OCI-LY7 (cell line): Measurements from ENCODE around the gene SLC45A1. TPM values are rescaled to one million over a fixed set of nuclear protein-coding genes. Genes with fewer than 3 reads are reported as not detected.

ENCODE experiments used
- Bru-seq: library from RNA; stranded (reverse); fragments of 400-500 nt; gene quantifications from one replicate; lab custom pipeline; 2021; lab: Mats Ljungman, UMichigan
- BruChase-seq, 2 experiments: library from RNA; stranded (reverse); fragments of 400-500 nt; gene quantifications; one replicate each; lab custom pipeline; 2021; lab: Mats Ljungman, UMichigan
- BruUV-seq: library from RNA; stranded (reverse); fragments of 400-500 nt; replicated peaks from 2 replicates; lab custom pipeline; 2021; lab: Mats Ljungman, UMichigan
- CTCF ChIA-PET: fragments of 300-600 bp; sonication (Branson Sonifier 250); formaldehyde crosslinking; loops from one replicate; lab custom pipeline; 2022; ENCODE audit warnings: antibody characterized with exemption; ENCODE audit not compliant: unreplicated experiment; lab: Charles Lee
- POLR2A ChIA-PET: fragments of 300-600 bp; sonication (Branson Sonifier 250); formaldehyde crosslinking; loops from one replicate; lab custom pipeline; 2022; ENCODE audit warnings: antibody characterized with exemption; lab: Charles Lee
- DNase-seq: peaks from one replicate; pipeline ENCODE4 v3.0.0-alpha.2; 2015; ENCODE audit warnings: low spot score
- H2AFZ ChIP-seq: fragments of 200-600 bp; sonication (generic), shearing (Covaris generic); 2 replicates; pipeline ENCODE4 v1.6.1; 2014; ENCODE audit warnings: mild to moderate bottlenecking, antibody characterized with exemption, low read length, moderate library complexity
- H3K27ac ChIP-seq: fragments of 200-600 bp; sonication (generic); 2 replicates; pipeline ENCODE4 v1.5.1; 2014; ENCODE audit warnings: mixed run types, low read depth, mild to moderate bottlenecking, moderate library complexity, low read length, inconsistent platforms; ENCODE audit not compliant: poor library complexity, severe bottlenecking
- H3K36me3 ChIP-seq: fragments of 200-600 bp; sonication (generic); 2 replicates; pipeline ENCODE4 v1.6.1; 2014; ENCODE audit warnings: mild to moderate bottlenecking, antibody characterized with exemption, low read length, moderate library complexity, mixed read lengths; ENCODE audit not compliant: insufficient read depth
- H3K4me1 ChIP-seq: fragments of 200-600 bp; sonication (generic); 2 replicates; pipeline ENCODE4 v1.5.1; 2014; ENCODE audit warnings: mild to moderate bottlenecking, low read length; ENCODE audit not compliant: insufficient read depth, poor library complexity, severe bottlenecking
- H3K4me2 ChIP-seq: fragments of 200-600 bp; sonication (generic); 2 replicates; pipeline ENCODE4 v1.6.1; 2014; ENCODE audit warnings: mild to moderate bottlenecking, low read length
- H3K4me3 ChIP-seq: fragments of 200-600 bp; sonication (generic); 2 replicates; pipeline ENCODE4 v1.5.1; 2014; ENCODE audit warnings: mild to moderate bottlenecking, low read depth, low read length; ENCODE audit not compliant: poor library complexity, severe bottlenecking
- H3K79me2 ChIP-seq: fragments of 200-600 bp; sonication (generic); 2 replicates; pipeline ENCODE4 v1.6.1; 2016; ENCODE audit warnings: low read depth, mild to moderate bottlenecking, low read length, moderate library complexity, mixed read lengths; ENCODE audit not compliant: insufficient read depth
- H3K9me2 ChIP-seq: fragments of 200-600 bp; sonication (generic); 2 replicates; pipeline ENCODE4 v1.6.1; 2016; ENCODE audit warnings: mild to moderate bottlenecking, low read length, mixed read lengths; ENCODE audit not compliant: insufficient read depth
- H3K9me3 ChIP-seq: fragments of 200-600 bp; sonication (generic); 2 replicates; pipeline ENCODE4 v1.6.1; 2014; ENCODE audit warnings: mild to moderate bottlenecking, mixed run types, low read length, mixed read lengths
- H4K20me1 ChIP-seq: fragments of 200-600 bp; sonication (generic); 2 replicates; pipeline ENCODE4 v1.6.1; 2014; ENCODE audit warnings: mild to moderate bottlenecking, antibody characterized with exemption, low read length, moderate library complexity, mixed read lengths; ENCODE audit not compliant: insufficient read depth
- CTCF ChIP-seq: fragments of 200-600 bp; sonication (generic); conservative IDR thresholded peaks from 2 replicates; pipeline ENCODE4 v1.5.1; 2014; ENCODE audit warnings: mild to moderate bottlenecking, antibody characterized with exemption, low read length, moderate library complexity, mixed read lengths
- EZH2phosphoT487 ChIP-seq: fragments of 200-600 bp; sonication (generic); IDR thresholded peaks from 2 replicates; pipeline ENCODE4 v1.6.1; 2018; ENCODE audit warnings: low read depth, borderline replicate concordance, mild to moderate bottlenecking, mixed run types, antibody characterized with exemption, low read length, moderate library complexity, mixed read lengths
- intact Hi-C: fragments of 100-400 bp; cut with micrococcal nuclease; formaldehyde crosslinking; loops from one replicate; pipeline ENCODE4 v1.10.0; 2022; ENCODE audit not compliant: unreplicated experiment
- long read RNA-seq: library from polyadenylated mRNA; stranded (forward); transcript quantifications from one replicate; pipeline ENCODE4 v2.0.0, GENCODE V29; 2022
- total RNA-seq, 2 experiments: library from RNA; depleted of rRNA in 1 of 2; stranded (reverse); fragments of >200 nt in 1 of 2; shearing (Covaris generic) in 1 of 2; gene quantifications; 2 replicates each; pipeline ENCODE4 v1.2.3, GENCODE V29; 2014 to 2022

Gene SLC45A1
- total RNA-seq (2014; rRNA removed; shearing (Covaris generic)) (not detected in 2 replicates), total RNA-seq (2022) (not detected in 2 replicates), Bru-seq, nascent RNA (not detected), BruChase-seq, experiment 1, labeled RNA remaining after a 6-hour chase (not detected), BruChase-seq, experiment 2, labeled RNA remaining after a 2-hour chase (not detected)
- long read RNA-seq: 0 reads

- intact Hi-C loops: no loop called here
Measured at GRCh38 chr1:8317647-8318381, at the start of gene SLC45A1. Gene SLC45A1 (plus strand): TSS chr1:8318114. CDS start chr1:8324330, 6,216 bp downstream.

GRCh38 chr1:8273036-8273435, 44.9 kb upstream of the SLC45A1 start:
- Histone ChIP-seq H3K4me1 (no peaks in the 10 kb centered on the region), H3K9me3 (no peaks in the 10 kb centered on the region), H3K27ac (no peak overlapping the region), H3K79me2 (no peaks in the 10 kb centered on the region), H3K36me3 (no peaks in the 10 kb centered on the region), H3K4me2 (no peak overlapping the region), H4K20me1 (no peaks in the 10 kb centered on the region), H3K4me3 (no peak overlapping the region), H3K9me2 (no peaks in the 10 kb centered on the region), H2AFZ (no peak overlapping the region)
- intact Hi-C loops: no loop called here
- ChIA-PET POLR2A (interaction anchor here (0.6 kb wide), 1 partner anchor 535 kb away, joined by 4 read pairs; no protein-coding TSS in a partner anchor), CTCF (no interaction called here)
- no TSS peak for BruUV-seq
- DNase-seq: no peak
- TF ChIP-seq CTCF (no peak), EZH2phosphoT487 (no peak)

More at GRCh38 chr1:8317647-8318381, at the start of gene SLC45A1:
- H3K27ac ChIP-seq: no peak within 1 kb of the TSS
- no peaks in the 10 kb centered on the region for H3K36me3 ChIP-seq
- peak within 1 kb of the TSS; percentile 64 for H2AFZ ChIP-seq
- H3K4me2 ChIP-seq: peak within 1 kb of the TSS; percentile 69
- ChIA-PET CTCF (no interaction called here), POLR2A (no interaction called here)
- H4K20me1 ChIP-seq: no peaks in the 10 kb centered on the region
- H3K4me1 ChIP-seq: peaks cover 7% of the 10 kb centered on the region
- H3K9me2 ChIP-seq: no peaks in the 10 kb centered on the region
- BruUV-seq: no TSS peak
- TF ChIP-seq EZH2phosphoT487 (no peak), CTCF (no peak)
- DNase-seq: peak; percentile 53
- H3K4me3 ChIP-seq: peak within 1 kb of the TSS; percentile 59
- no peaks in the 10 kb centered on the region for H3K79me2 ChIP-seq
- no peaks in the 10 kb centered on the region for H3K9me3 ChIP-seq
